ENCODE measurements around the gene RAB3C. TPM values are rescaled to one million over a fixed set of nuclear protein-coding genes. Genes with fewer than 3 reads are reported as not detected.

The RAB3C gene
- total RNA-seq, 1 donor from 2014 or later: 0.45 TPM

DNA sequence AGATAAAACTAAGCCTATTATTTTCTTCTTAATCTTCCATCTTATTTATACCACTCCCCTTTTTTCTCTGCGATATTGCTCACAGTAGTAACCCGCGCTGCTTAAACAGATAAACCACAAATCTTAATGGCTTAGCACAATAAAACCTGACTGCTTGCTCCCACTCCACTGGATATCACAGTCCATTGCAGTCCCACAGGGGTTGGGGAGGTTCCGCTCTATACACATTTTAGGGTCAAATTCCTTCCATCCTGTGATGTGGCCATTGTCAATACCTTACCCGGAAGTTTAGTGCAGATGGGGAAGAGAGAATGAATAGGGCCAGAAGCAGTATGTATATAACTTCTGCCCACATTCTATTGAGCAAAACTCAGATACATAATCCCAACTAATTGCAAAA, 193.7 kb downstream of the RAB3C start:
- TF ChIP-seq EZH2 (IDR thresholded peaks at IDR 0.05; ENCODE audit: insufficient read depth, low read length): no peak
- TF ChIP-seq, protein P1, sequence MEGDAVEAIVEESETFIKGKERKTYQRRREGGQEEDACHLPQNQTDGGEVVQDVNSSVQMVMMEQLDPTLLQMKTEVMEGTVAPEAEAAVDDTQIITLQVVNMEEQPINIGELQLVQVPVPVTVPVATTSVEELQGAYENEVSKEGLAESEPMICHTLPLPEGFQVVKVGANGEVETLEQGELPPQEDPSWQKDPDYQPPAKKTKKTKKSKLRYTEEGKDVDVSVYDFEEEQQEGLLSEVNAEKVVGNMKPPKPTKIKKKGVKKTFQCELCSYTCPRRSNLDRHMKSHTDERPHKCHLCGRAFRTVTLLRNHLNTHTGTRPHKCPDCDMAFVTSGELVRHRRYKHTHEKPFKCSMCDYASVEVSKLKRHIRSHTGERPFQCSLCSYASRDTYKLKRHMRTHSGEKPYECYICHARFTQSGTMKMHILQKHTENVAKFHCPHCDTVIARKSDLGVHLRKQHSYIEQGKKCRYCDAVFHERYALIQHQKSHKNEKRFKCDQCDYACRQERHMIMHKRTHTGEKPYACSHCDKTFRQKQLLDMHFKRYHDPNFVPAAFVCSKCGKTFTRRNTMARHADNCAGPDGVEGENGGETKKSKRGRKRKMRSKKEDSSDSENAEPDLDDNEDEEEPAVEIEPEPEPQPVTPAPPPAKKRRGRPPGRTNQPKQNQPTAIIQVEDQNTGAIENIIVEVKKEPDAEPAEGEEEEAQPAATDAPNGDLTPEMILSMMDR (IDR thresholded peaks at IDR 0.05; ENCODE audit: insufficient read depth, low read depth, low read length): no peak
- Mint-ChIP-seq H3K36me3 (ENCODE audit: low read depth, unreplicated experiment) (no peaks in the 10 kb centered on the region), H3K27me3 (ENCODE audit: low read depth, unreplicated experiment) (peaks cover 14% of the 10 kb centered on the region), H3K4me1 (ENCODE audit: low read depth, unreplicated experiment) (peaks cover 5% of the 10 kb centered on the region), H3K9me3 (ENCODE audit: unreplicated experiment) (no peaks in the 10 kb centered on the region), H3K27ac (ENCODE audit: unreplicated experiment) (no peak overlapping the region), H3K4me3 (ENCODE audit: unreplicated experiment) (no peak overlapping the region)
- H3K27ac ChIP-seq (ENCODE audit: low read depth, low read length): no peak overlapping the region
- H3K4me1 ChIP-seq (ENCODE audit: insufficient read depth, low read length): no peaks in the 10 kb centered on the region
- no peaks in the 10 kb centered on the region for H3K27me3 ChIP-seq (ENCODE audit: insufficient read depth, low read length)
- H3K36me3 ChIP-seq (ENCODE audit: insufficient read depth, low read length): no peaks in the 10 kb centered on the region
- H3K4me2 ChIP-seq (ENCODE audit: low read length): no peak overlapping the region
- H3K4me3 ChIP-seq (ENCODE audit: insufficient read depth, low read depth, low read length): no peak overlapping the region
- no peak for DNase-seq (ENCODE audit: low read depth)
- H2AFZ ChIP-seq (ENCODE audit: low read depth, low read length): no peak overlapping the region
- H3K79me2 ChIP-seq (ENCODE audit: insufficient read depth, low read length): no peaks in the 10 kb centered on the region
- no peak overlapping the region for H3K9ac ChIP-seq (ENCODE audit: low read length)
- H3K9me3 ChIP-seq (ENCODE audit: insufficient read depth, low read depth, low read length): no peaks in the 10 kb centered on the region
- no peaks in the 10 kb centered on the region for H4K20me1 ChIP-seq (ENCODE audit: insufficient read depth, low read length)
- no peak for FAIRE-seq

DNA sequence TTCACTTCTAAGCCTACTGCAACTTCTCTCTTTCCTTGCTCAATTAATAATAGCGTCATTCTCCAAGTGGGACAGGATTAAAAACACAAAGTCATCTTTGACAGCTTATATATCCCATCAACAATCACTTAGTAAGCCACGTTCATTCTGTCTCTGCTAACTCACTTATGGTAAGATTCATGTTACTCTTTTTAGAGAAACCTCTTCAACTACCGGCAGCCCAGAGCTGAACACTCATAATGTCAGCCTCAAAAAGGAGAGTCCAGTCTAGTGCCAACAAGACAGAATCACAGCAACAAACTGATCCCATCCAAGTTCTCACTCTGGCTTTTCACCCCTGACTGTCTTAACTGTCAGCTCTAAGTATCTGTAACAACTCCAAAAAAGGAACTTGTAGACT, 196.0 kb downstream of the RAB3C start:
- Histone ChIP-seq H4K20me1 (ENCODE audit: insufficient read depth, low read length) (no peaks in the 10 kb centered on the region), H3K27ac (ENCODE audit: low read depth, low read length) (no peak overlapping the region), H3K4me3 (ENCODE audit: insufficient read depth, low read depth, low read length) (no peak overlapping the region), H3K9me3 (ENCODE audit: insufficient read depth, low read depth, low read length) (no peaks in the 10 kb centered on the region), H2AFZ (ENCODE audit: low read depth, low read length) (no peak overlapping the region), H3K27me3 (ENCODE audit: insufficient read depth, low read length) (no peaks in the 10 kb centered on the region), H3K79me2 (ENCODE audit: insufficient read depth, low read length) (no peaks in the 10 kb centered on the region), H3K4me1 (ENCODE audit: insufficient read depth, low read length) (no peaks in the 10 kb centered on the region), H3K36me3 (ENCODE audit: insufficient read depth, low read length) (no peaks in the 10 kb centered on the region), H3K4me2 (ENCODE audit: low read length) (no peak overlapping the region), H3K9ac (ENCODE audit: low read length) (no peak overlapping the region)
- FAIRE-seq: no peak
- Mint-ChIP-seq H3K36me3 (ENCODE audit: low read depth, unreplicated experiment) (no peaks in the 10 kb centered on the region), H3K4me1 (ENCODE audit: low read depth, unreplicated experiment) (peaks cover 5% of the 10 kb centered on the region), H3K4me3 (ENCODE audit: unreplicated experiment) (no peak overlapping the region), H3K27me3 (ENCODE audit: low read depth, unreplicated experiment) (peaks cover 5% of the 10 kb centered on the region), H3K27ac (ENCODE audit: unreplicated experiment) (no peak overlapping the region), H3K9me3 (ENCODE audit: unreplicated experiment) (no peaks in the 10 kb centered on the region)
- DNase-seq (ENCODE audit: low read depth): no peak
- TF ChIP-seq EZH2 (IDR thresholded peaks at IDR 0.05; ENCODE audit: insufficient read depth, low read length): no peak
- TF ChIP-seq, protein P1 (IDR thresholded peaks at IDR 0.05; ENCODE audit: insufficient read depth, low read depth, low read length): no peak

GRCh38 chr5:58786035-58786434, 203.2 kb downstream of the RAB3C start:
- FAIRE-seq (no peak), DNase-seq (ENCODE audit: low read depth) (no peak)
- H2AFZ ChIP-seq (ENCODE audit: low read depth, low read length): no peak overlapping the region
- H3K9me3 Mint-ChIP-seq (ENCODE audit: unreplicated experiment): peaks cover 7% of the 10 kb centered on the region
- no peak overlapping the region for H3K27ac Mint-ChIP-seq (ENCODE audit: unreplicated experiment)
- no peak overlapping the region for H3K27ac ChIP-seq (ENCODE audit: low read depth, low read length)
- H3K27me3 ChIP-seq (ENCODE audit: insufficient read depth, low read length): no peaks in the 10 kb centered on the region
- no peaks in the 10 kb centered on the region for H3K4me1 ChIP-seq (ENCODE audit: insufficient read depth, low read length)
- no peak overlapping the region for H3K4me2 ChIP-seq (ENCODE audit: low read length)
- no peaks in the 10 kb centered on the region for H4K20me1 ChIP-seq (ENCODE audit: insufficient read depth, low read length)
- no peaks in the 10 kb centered on the region for H3K27me3 Mint-ChIP-seq (ENCODE audit: low read depth, unreplicated experiment)
- H3K9me3 ChIP-seq (ENCODE audit: insufficient read depth, low read depth, low read length): no peaks in the 10 kb centered on the region
- TF ChIP-seq EZH2 (IDR thresholded peaks at IDR 0.05; ENCODE audit: insufficient read depth, low read length): no peak
- TF ChIP-seq, protein P1 (IDR thresholded peaks at IDR 0.05; ENCODE audit: insufficient read depth, low read depth, low read length): no peak
- no peaks in the 10 kb centered on the region for H3K4me1 Mint-ChIP-seq (ENCODE audit: low read depth, unreplicated experiment)
- H3K79me2 ChIP-seq (ENCODE audit: insufficient read depth, low read length): no peaks in the 10 kb centered on the region
- H3K36me3 ChIP-seq (ENCODE audit: insufficient read depth, low read length): no peaks in the 10 kb centered on the region
- no peak overlapping the region for H3K4me3 ChIP-seq (ENCODE audit: insufficient read depth, low read depth, low read length)
- H3K4me3 Mint-ChIP-seq (ENCODE audit: unreplicated experiment): no peak overlapping the region
- no peak overlapping the region for H3K9ac ChIP-seq (ENCODE audit: low read length)
- H3K36me3 Mint-ChIP-seq (ENCODE audit: low read depth, unreplicated experiment): no peaks in the 10 kb centered on the region
